Endothelial cell (in vitro differentiated cells): ENCODE results near the gene SLC6A9. TPM values are rescaled to one million over a fixed set of nuclear protein-coding genes. Genes with fewer than 3 reads are reported as not detected.
A peak's percentile ranks its signal among the peaks of the same experiment; 100 is the strongest.

Experiments
- DNase-seq: peaks from one replicate; pipeline ENCODE4 v3.0.0; 2021; ENCODE audit warnings: low spot score
- H3K27ac Mint-ChIP-seq: one replicate; pipeline ENCODE4 v1.8.0; 2021; ENCODE audit warnings: mixed read lengths, inconsistent platforms; ENCODE audit not compliant: unreplicated experiment
- H3K27me3 Mint-ChIP-seq: one replicate; pipeline ENCODE4 v1.8.0; 2021; ENCODE audit warnings: mild to moderate bottlenecking, moderate library complexity, mixed read lengths, inconsistent platforms; ENCODE audit not compliant: unreplicated experiment
- H3K36me3 Mint-ChIP-seq: one replicate; pipeline ENCODE4 v1.8.0; 2021; ENCODE audit warnings: mild to moderate bottlenecking, low read depth, mixed read lengths, inconsistent platforms; ENCODE audit not compliant: unreplicated experiment
- H3K4me1 Mint-ChIP-seq: one replicate; pipeline ENCODE4 v1.8.0; 2021; ENCODE audit warnings: mild to moderate bottlenecking, mixed read lengths, inconsistent platforms; ENCODE audit not compliant: unreplicated experiment
- H3K4me3 Mint-ChIP-seq: one replicate; pipeline ENCODE4 v1.8.0; 2021; ENCODE audit warnings: mild to moderate bottlenecking, mixed read lengths, inconsistent platforms; ENCODE audit not compliant: unreplicated experiment
- H3K9me3 Mint-ChIP-seq: one replicate; pipeline ENCODE4 v1.8.0; 2021; ENCODE audit warnings: mixed read lengths, inconsistent platforms; ENCODE audit not compliant: unreplicated experiment
- CTCF ChIP-seq: fragments of 200-600 bp; sonication (generic); IDR thresholded peaks from one replicate; pipeline ENCODE4 v1.5.0; 2021; ENCODE audit warnings: antibody characterized with exemption; ENCODE audit not compliant: unreplicated experiment
- total RNA-seq: library from RNA; stranded (reverse); fragmentation: NEBNext Ultra II Directional; extraction: Animal tissue kit (Norgen Biotek cat#: 25700); gene quantifications from one replicate; pipeline ENCODE4 v1.2.1, GENCODE V29; 2021; ENCODE audit not compliant: unreplicated experiment

The SLC6A9 gene
- total RNA-seq, 1 donor from 2014 or later: 2.8 TPM

DNA sequence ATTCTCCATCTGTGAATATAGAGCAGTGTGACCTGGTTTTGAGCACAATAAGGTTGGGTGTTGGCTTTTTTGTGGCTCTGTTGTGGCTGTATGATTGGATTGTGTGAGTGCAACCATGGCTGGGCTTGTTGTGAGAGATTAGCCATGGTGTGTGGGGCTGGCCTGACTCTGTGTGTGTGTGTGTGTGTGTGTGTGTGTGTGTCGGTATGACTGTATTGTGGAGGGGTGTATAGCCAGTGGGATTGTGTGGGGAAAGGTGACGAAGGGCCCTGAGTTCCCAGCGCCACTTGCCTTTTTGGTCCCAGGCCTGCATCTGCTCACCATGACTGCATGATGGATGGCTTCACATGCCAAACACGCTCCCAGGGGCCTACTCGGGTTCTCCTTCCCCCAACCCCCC is 5.9 kb upstream of the SLC6A9 start:
- no peak for TF ChIP-seq CTCF
- H3K27ac Mint-ChIP-seq: no peak overlapping the region

GRCh38 chr1:44036409-44037139 is 5.3 kb upstream of the SLC6A9 start:
- no peak overlapping the region for H3K27ac Mint-ChIP-seq
- DNase-seq: peak; percentile 74
- TF ChIP-seq CTCF: peak; percentile 66
- H3K9me3 Mint-ChIP-seq: no peaks in the 10 kb centered on the region
- no peaks in the 10 kb centered on the region for H3K36me3 Mint-ChIP-seq
- H3K4me3 Mint-ChIP-seq: no peak overlapping the region
- H3K27me3 Mint-ChIP-seq: peaks cover 11% of the 10 kb centered on the region
- peaks cover 4% of the 10 kb centered on the region for H3K4me1 Mint-ChIP-seq

More for the DNA sequence above, 5.9 kb upstream of the SLC6A9 start:
- H3K9me3 Mint-ChIP-seq: no peaks in the 10 kb centered on the region
- H3K4me3 Mint-ChIP-seq: no peak overlapping the region
- H3K4me1 Mint-ChIP-seq: peaks cover 4% of the 10 kb centered on the region
- H3K27me3 Mint-ChIP-seq: peaks cover 7% of the 10 kb centered on the region
- H3K36me3 Mint-ChIP-seq: no peaks in the 10 kb centered on the region
- no peak for DNase-seq

DNA sequence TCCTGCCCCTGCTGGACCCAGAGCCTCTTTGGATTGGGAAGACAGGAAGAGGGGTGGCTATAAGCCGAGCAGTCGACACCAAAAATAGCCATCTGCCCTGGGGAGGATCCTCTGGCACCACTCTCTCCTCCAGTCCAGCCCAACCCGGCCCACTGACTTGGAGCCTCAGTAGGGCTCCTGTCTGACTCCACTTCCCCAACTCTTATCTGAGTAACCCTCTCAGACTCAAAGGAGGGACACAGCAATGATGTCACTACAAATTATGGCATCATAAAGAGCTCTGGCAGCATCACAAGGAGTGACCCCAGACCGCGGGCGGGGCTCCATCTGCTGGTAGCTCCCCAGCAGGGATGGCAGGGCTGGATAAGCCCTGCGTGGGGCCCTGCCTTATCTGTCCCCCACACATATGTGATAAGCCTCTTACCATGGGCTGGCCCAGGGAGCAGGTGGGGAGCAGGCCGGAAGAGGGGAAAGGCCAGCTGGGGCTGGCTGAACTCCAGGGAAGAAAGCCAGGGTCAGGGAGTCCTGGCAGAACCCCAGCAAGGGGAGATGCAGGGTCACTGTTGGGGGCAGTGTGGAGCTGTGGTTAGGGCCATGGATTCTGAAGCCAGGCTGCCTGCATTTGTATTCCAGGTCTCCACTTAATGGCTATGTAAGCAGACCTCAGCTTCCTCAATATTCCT is 4.6 kb upstream of the SLC6A9 start:
- H3K36me3 Mint-ChIP-seq: no peaks in the 10 kb centered on the region
- H3K9me3 Mint-ChIP-seq: no peaks in the 10 kb centered on the region
- H3K27me3 Mint-ChIP-seq: peaks cover 11% of the 10 kb centered on the region
- no peak for TF ChIP-seq CTCF
- H3K27ac Mint-ChIP-seq: no peak overlapping the region
- no peak for DNase-seq
- H3K4me3 Mint-ChIP-seq: no peak overlapping the region
- peaks cover 4% of the 10 kb centered on the region for H3K4me1 Mint-ChIP-seq

DNA sequence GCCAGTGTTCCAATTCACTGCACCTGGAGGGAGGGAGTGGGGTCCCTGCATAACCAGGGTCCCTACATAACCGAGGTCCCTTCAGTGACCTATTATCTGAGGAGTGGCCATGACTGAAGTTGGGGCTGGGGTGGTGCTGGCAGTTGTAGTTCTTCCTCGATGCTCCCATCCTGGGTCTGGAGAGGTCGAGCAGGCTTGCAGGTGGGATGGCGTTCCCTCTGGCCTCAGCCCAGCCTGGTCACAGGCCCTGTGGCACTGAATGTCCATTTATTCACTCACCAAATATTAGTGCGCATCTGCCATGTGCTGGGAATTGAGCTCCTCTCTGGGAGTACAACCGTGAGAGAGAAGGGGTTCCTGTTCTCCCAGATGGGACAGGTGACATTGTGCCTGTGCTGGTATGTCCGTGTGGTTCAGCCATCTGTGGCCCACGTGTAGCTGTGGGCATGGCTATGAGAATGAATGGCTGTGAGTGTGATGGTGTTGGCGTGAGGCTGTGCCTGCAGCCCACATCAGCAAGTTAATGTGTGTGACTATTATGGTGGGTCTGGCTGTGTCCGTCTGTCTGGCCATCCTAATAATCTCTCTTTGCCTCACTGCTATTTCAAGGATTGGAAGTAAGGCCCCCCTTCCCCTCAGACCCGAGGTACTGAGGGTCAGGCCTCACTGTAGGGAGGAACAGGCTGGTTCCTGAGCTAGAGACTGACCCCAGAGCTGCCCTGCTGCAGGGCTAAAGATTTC is 3.9 kb upstream of the SLC6A9 start:
- no peak overlapping the region for H3K27ac Mint-ChIP-seq

More for the DNA sequence above, 3.9 kb upstream of the SLC6A9 start:
- DNase-seq: no peak
- no peaks in the 10 kb centered on the region for H3K36me3 Mint-ChIP-seq
- peaks cover 11% of the 10 kb centered on the region for H3K27me3 Mint-ChIP-seq
- H3K9me3 Mint-ChIP-seq: no peaks in the 10 kb centered on the region
- H3K4me1 Mint-ChIP-seq: peaks cover 4% of the 10 kb centered on the region
- H3K4me3 Mint-ChIP-seq: no peak overlapping the region
- TF ChIP-seq CTCF: no peak
